Bone marrow (tissue), 2 donors: ENCODE data around the gene COL19A1.

ENCODE experiments used
- DNase-seq, 2 donors: peaks; one replicate each; lab custom pipeline; 2025; lab: John Stamatoyannopoulos, UW

COL19A1 gene

DNA sequence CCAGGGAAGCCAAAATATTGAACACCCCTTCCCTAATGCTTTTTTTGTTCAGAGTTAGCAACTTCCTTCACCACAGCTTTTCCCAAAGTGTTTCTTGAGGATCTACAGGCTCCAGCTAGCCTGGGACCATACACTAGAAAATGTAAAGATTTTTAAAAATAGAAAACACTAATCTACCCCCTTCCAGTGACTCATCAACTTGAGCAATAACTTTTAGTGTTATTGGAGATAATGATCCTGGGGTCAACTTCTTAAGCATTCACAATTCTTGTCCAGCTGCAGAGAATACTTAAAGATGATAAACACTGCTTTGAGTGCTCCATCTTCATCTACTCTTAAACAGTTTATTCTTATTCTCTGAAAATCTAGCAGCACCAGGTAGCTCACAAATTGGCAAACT lies 304.9 kb downstream of the COL19A1 start:
- DNase-seq, result no peak

DNA sequence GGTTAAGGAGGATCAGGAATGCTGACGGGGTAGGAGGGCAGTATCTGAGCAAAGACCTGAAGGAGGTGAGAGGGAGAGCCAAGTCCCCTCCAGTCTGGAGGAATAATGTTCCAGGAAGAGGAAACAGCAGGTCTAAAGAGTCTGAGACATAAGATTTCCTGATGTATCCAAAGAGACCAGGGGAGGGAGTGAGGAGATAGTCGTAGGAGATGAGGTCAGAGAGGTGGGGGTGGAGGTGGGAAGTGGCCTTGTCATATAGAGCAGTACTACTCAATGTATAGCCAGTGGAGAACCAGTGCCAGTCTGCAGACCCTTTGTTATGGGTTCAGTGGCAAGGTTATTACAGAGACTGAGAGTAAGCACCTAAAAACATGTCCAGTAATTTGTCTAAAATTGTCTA lies 305.9 kb downstream of the COL19A1 start:
- no peak for DNase-seq

DNA sequence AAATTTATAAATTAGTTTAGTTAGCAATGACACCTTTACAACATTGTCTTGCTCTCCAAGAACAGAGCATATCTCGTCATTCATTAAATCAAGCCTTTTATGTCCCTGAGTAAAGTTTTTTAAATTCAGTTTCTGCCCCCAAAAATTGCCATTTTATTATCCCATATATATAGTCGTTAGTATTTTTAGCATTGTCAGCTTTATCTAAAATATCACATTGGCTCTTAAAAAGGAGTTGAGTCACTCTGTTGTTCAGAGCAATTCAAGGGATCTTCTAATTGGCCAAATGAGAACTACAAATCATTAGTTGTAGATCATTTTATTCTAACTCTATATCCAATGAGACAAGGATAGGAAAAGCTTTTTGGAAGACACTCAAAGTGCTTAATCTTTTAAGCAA lies 309.4 kb downstream of the COL19A1 start:
- DNase-seq, result no peak

DNA sequence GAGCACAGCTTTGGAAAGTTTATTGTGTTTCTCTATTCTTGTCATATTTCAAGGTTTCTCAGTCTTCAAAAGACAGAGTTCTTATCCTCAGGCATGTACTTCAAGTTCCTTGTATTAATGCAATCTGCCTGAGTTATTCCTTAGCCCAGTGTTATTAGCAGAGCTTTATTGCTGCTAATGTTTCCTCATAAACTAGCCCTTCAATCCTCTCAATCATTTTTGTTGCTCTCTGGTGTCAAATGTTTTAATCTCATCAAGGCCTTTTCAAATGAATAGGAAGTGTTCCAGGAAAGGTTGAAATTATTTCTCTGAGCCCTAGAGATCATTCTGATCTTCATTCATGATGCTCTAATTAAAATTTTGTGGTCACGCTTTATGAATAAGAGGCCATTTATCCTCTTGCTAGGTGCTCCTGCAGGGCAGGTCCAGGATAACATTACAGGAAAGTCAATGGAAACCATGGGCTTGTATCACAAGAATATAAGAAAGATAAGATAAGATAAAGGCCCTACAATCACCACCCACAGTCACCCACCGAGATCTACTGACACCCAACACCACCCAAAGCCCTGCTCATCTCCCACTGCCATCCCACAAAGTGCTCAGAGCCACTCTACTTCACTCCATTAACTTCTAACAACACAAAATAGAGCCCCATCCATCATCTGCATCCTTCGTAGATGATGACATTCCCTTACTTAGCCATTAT lies 310.6 kb downstream of the COL19A1 start:
- DNase-seq, result no peak

DNA sequence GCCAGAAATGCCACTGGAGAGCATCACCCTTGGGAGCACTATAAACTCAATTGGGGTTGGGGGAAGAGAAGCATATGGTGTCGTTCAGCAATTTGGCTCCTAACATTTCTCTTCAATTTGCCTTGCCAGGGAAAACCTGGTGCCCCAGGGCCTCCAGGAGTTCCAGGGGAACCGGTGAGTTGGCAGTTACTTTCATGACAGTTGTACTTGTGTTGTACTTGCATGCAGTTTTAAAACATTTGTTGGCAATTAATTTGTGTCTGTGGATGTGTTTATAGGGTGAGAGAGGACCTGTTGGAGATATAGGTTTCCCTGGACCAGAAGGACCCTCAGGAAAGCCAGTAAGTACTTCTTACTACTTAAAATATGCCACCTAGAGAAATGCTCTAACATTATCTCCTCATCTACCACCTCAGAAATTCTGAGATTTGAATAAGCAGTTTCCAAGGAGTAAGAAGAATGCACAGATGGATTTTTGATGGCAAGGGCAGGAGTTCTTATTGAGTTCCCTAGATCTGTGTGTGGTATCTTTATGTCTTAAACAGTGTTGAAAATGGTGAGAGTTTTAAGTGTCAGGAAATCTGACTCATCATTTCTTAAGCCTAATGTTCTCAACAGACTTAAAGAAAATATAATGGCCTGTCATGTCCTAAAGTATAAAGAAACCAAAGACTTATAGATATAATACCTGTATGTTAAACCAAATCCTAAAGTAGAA lies 314.0 kb downstream of the COL19A1 start:
- DNase-seq, result no peak

DNA sequence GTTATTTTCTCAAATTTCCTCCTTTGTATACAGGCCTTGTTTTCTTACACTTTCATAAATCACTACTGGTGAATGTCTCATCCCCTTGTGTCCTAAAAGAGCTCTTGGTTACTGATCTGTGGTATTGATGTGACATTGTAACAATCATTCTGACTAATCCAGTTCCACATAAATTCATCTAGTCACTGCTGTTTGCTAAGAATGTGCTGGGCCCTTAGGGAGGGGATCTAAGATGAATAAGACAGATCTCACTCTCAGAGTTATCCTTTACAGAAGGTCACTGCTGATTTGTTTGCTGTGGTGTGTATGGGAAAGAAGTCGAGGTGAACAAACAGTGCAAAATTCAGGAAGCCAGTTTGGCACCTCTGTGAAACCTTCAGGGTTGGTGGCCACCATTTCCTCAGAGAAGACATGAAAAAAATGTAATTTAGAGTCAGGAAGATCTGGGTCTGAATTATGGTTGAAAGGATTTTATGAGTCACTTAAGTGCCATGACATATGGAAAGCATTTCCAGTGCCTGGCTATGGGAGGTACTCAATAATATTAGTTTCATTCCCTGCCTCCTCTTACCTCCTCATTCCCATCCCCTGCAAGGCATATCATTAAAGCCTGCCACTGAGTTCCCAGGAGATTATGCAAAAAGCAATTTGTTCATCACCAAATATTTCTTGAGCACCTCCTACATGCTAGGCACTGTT lies 314.7 kb downstream of the COL19A1 start:
- no peak for DNase-seq

DNA sequence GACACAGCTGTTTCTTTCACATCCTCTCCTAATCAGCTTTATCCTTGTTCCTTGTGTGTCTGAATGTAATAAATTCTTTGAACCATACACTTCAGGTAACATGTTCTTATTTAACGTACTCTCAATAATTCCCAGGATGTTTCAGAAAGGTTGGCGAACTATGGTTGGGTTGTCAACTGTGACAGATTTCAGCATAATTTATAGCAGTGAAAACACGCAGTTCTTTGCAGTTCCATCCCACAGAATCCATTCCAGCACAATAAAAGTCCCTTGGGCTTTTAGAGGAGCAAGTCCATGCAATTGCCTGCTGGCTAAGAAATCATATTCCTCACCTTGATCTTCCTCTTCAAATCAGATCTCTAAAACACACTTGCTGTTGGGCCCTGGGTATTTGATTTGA lies 317.2 kb downstream of the COL19A1 start:
- DNase-seq, result no peak

DNA sequence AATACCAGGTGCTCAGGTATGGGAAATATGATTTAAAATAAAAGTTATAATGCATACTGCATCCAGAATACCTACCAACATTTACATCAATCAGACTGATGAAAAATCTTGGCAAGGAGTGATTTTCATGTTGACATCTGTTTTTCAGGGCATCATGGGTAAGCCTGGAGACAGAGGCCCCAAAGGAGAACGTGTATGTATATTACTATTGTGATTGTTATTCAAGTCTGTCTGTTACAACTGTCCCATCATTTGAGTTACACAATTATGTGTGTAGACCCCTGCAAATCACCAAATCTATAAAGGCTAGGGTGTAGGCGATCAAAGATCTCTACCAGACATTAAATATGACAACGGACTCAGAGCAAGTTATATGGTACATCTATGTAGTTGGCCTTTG lies 318.4 kb downstream of the COL19A1 start:
- DNase-seq, result no peak

DNA sequence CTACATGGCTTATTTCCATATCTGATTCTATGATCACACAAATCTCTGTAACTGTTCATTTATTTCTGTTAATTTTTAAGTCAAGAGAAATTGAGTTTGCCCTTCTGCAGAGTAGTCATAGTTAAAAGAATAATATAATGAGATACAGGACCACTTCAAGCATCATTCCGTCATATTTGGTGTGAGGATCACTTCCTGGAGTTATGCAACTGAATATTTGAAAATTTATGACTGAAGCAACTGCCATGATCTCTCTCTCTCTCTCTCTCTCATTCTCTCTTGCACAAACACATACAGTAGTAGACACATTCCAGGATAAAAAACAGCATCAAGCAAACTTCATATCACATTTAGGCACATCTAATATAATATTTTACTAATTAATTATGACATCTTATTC lies 320.1 kb downstream of the COL19A1 start:
- no peak for DNase-seq

DNA sequence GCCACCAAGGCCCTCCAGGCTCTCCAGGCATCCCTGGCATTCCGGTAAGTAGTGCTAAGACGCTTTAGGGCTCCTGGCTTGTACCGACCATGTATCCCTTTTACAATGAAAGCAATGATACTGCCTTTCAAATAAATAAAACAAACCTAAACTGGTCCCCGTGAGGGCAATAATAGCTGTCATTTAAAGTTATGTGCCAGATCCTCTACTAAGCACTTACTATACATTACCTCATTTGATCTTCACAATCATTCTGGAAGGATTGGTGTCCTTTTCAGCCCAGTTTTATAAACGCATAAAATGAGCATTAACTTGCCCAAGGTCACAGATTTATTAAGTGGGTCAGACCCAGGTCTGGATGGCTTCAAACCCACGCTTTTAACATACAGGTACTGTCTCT lies 321.8 kb downstream of the COL19A1 start:
- DNase-seq, result no peak

DNA sequence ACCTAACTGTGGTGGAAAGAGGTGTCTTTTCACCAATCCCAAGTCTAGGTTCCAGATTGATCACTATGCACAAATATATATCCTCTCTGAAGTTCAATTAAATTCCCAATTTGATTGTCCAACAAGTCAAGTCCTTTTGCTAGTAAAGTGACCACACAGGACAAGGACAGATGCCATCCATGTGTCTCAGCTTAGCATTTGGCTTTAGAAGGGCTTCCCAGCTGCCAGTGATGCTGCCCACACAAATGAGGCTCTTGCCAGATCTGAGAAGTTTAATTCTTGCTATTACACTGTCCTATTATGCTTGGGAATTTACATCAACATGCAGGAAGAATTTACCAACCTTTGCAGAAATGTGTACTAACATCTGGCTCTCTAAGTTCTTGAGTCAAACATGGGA lies 328.1 kb downstream of the COL19A1 start:
- DNase-seq, result no peak

DNA sequence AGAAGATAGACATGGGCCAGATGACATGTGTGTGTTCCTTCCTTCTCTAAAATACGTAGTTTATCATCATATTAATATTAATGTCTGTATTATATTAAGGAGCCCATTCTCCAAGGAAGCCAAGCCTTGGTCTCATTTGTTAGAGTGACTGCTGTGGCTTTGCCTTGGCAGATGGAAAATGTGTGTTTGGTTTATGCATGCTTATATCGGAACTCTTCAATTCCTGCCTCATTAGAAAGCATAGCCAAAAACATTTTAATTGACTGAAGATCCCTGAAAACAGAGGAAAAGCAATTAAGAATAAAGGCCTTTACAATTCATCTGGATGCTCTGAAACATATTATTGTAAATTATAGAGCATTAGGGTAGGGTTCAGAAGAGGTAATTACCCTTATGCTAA lies 330.2 kb downstream of the COL19A1 start:
- no peak for DNase-seq

DNA sequence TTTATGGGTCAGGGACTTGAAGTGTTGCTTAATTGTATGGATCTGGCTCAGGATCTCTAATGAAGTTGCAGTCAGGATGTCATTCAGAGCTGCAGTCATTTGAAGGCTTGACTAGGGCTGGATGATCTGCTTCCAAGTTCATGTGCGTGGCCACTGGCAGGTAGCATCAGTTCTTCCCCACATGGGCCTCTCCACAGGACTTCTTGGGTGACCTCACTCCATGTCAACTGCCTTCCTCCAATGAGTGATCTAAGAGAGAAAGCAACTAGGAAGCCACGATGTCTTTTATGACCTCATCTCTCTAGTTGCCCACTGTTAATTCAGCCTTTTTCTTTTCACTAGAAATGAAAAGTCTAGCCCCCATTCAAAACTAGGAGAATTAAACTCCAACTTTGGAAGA lies 332.4 kb downstream of the COL19A1 start:
- no peak for DNase-seq

DNA sequence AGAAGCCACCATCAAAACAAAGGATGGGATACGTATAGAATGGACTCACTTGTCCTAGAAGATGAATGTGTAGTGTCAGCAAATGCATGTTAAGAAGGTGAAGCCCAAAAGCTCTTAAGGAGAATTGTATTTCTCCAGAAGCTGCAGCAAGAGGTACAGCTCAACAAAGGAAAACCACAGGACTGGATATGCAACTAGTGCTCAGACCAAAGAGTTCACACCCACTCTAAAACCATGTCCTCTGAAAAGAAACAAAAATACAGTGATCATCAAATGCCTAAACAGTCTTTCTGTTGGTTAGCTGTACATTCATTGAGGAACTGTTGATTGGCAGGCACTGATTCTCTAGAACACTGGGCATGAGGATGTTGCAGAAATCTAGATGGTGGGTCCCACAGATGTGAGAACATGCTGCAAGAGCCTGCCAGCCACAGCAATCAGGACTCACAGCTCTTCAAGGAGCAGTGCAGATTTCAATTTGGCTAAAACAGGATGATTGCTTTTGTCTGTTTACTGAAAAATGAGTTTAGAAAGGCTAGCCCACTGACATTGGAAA lies 342.0 kb downstream of the COL19A1 start:
- no peak for DNase-seq

DNA sequence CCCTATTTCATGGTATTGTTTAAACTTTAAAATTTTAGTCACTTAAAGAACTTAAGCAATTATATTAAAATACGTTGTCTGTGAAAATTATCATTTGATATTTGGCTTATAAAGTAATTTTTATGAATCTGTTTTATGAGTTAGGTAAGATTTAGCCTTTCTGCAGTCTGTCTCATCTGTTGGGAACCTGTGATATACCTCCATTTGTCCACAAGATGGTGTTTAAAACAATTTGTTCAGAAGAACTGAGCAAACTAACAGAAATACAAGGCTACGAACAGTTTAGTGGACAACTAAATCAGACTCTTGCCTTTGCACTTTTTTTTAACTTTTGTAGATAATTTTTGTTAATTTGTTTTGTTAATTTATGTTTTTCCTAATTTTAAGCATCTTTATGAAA lies 344.1 kb downstream of the COL19A1 start:
- no peak for DNase-seq

DNA sequence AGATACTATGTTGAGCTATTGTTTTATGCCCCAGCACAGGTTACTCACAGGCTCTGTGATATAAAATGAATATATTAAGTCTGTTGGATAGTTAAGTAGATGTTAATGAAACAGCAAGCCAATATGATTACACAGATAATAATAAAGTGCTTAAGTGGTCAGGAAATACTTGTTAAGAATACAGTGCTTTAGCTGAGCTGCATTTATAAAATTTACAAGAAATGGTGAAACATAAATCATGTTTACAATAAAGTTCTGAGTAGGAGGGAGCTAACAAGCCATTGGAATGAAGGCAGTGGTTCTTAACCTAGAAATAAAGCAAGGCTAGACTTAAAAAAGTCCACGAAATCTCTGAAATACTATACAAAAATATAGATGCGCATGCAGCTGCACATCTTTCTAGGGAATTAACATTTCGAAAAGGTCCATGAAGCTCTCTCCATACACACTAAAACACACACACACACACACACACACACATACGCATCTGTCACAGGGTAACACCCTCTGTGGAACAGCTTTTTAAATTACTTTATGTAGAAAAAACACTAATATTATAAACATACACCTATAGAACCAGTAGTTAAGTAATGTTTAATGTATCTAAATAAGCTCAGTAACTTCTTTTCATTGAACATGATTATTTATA lies 349.2 kb downstream of the COL19A1 start:
- DNase-seq, result no peak

DNA sequence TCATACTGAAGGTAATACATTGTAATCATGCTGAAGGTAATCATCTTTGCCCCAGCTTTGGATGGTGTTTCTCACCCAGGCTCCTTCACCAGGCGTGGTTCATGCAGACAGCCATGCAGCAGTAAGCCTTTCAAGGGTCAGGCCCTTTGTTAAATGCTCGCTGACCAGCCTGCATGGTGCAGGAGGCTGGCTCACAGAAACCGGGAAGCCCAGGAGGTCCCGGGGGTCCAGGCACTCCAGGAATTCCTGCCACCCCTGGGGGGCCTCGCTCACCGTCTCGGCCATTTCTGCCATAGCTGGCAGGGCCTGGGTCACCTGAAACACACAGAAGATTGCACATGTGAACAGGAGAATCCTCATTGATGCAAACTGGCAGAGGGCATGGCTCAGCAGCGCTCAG lies 350.4 kb downstream of the COL19A1 start:
- DNase-seq, result no peak

DNA sequence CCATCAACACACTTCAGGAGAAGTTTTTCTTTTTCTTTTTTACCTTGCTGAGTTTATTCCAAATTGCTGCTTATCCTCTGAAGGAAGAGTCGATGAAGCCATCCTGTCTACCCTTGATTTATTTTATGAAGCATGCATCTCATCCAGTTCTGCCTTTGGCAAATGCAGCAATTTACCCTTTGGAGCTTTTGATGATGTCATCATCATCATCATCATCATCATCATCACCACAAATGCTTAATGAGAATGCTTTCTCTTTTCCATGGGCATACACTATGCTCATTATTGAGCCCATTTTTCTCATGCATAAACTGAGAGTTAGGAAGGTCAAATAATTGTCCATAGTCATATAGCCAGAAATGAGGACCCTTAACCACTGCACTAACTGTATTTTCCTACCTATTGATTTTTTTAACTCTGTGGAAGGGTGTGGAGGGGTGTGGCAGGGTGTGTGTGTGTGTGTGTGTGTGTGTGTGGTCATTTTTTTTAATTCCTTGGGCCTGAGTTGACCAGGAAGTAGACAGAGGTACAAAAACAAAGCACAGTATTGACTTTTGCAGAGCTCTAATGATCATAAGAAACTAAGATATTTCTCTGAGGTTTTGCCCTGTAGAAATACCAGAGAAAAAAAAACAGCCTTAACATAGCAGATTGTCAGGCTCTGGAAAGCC lies 353.7 kb downstream of the COL19A1 start:
- no peak for DNase-seq

DNA sequence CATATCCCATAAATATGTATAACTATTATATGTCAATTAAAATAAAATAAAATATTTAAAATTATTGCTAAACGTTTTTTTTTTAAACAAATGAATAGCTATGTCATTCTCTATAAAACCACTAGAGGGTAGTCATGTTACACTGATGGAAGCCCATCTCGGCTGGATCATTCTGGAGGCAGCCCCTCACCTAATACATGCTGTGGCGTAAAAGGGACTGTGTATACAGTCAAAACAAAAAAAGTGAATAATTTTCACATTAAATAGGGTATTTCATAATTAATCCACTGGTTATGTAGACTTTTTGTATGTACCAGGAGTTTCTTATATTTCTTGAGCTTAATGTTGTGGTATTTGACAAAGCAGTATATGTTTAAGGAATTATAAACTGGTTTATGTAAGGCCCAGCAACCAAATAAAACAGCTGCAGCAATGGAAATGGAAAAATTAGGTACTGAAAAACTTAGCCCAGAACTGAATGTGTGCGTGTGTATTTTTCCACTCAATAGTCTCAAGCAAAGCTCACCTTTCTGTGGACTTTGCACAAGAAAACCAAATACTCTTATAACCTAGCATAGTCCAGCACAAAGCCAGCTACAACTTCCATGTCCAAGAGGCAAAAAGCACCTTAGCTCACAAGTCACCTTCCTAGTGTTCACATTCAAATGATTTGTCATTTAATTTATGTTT lies 354.8 kb downstream of the COL19A1 start:
- no peak for DNase-seq

DNA sequence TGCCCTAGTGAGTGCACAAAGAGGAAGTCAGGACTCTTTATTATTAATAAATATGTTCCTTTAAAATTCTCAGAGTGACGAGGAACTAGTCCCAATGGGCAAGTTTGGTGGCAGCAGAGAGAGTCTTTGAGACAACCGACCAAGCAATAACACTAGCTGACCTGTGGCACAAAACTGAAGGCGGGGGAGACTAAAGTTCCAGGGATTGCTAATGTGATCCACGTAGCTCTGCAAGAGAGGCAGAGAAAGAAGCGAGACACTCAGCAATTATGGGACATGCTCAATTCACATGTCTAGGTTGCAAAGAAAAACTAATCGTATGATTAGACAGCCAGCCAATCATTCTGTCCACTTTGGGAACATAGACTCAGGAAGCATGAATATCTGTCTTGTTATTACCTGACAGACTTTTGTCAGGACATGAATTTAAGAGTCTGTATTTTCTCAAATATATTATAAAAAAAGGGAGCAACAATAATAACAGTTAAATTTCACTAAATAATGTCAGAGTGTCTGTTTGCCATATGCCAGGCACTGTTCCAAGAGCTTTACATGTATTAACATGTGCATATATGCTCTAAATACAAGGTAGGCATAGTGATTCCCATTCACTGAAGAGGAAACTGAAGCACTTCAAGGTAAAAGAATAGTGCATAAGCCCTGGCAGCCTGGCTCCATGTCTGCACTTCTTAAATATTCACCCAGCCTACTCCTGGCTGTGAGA lies 355.5 kb downstream of the COL19A1 start:
- DNase-seq, result no peak

DNA sequence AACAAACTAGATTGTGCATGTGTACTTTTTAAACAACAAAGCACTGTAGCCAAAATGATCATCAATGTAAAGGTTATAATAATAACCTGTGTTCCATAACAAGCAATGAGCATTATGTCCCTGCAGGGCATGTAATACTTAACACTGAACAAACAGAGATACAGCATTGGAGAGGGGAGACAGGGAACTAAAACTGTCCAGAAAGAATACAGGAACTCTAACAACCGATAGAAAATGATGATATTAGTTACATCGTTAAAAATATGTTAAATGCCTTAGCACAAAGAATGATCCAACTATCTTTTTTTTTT lies 356.0 kb downstream of the COL19A1 start:
- no peak for DNase-seq
